ENCODE data around the gene ZFR2.
"Not testable (repeated sequence)": the region's sequence is repeated elsewhere in the genome, so short reads cannot be mapped to it uniquely, and the experiment has no call there.

Gene ZFR2

DNA sequence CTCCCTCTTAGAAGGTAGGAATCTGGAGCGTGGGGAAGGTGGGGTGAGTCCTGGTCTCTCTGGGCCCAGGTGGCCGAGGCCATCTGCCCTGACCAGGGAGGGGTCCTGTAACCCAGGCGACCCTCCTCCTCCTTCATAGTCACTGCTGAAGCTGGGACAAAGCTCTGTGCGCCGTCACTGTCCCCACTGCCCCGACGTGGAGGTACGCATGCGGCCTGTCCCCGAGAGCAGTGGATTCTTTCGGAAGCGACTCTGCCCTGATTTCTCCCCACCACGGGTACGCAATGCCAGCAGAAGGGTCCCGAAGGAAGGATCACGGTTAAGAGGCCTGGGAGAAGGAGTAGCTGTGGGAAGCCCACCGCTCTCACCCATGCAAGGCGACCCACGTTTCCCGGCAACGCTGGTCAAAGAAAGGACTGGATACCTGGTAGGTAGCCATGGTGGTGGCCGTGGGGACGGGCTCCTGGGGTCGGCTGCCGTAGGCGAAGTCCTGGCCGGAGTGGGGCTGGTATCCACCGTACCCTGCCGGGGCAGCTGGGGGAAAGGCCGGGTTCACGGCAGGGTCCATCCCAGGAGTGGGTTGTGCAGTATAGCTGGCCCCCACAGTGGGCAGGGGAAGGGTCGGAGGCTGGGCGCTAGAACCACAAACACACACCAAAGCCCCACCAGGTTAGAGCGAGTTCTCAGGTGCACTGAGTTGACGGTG, 34.3 kb downstream of the ZFR2 start:
- no peak for DNase-seq

DNA sequence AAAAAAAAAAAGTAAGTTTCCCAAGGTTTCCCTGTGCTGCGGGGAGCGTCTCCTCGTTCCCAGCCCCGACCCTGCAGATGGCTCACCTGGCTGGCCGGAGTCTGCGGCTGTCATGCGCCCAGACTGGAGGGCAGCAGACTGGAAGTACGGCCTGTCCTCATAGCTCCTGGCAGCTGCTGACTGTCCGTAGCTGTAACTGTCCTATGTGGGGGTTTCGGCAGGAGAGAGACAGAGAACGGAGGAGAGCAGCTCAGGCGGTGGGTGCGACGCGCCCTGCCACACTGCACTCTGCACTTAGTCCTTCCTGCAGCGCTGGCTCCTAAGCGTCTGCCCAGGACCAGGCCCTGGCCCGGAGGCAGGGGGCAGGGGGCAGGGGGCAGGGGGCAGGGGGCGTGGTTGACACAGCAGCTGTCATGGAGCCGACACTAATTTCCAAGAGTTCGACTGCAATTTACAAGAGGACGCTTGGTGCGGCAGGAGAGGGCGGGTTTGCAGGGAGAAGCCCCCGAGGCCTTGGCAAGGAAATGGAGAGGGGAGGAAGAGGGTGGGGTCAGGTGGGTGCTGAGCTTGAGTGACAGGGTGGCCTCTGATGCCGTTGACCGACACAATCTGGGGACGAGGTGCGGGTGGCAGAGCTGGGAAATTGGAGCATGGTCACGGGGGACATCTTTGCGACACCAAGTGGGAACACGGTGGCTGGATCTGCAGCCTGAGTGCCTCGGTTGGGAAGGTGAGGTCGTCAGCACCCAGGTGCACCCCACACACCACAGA, 35.1 kb downstream of the ZFR2 start:
- no peak for DNase-seq

GRCh38 chr19:3832001-3832400, 36.8 kb downstream of the ZFR2 start:
- no peak for DNase-seq

DNA sequence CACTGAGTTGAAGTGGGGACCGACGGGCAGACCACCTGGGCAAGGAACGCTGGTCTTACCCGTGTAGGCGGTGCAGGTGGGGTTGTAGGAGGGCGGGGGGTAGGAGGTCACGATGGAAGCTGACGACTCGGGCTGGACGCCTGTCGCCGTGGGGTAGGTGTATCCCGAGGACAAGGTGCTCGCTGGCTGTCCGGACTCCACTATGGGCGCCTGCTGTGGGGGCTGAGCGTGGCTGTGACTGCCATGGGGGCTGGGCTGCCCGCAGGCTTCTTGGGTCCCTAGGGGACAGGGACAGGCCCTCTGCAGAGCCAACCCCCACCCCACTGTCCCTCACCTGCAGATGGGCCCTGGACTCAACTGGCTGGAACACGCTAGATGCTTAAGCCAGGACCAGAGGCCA, 37.2 kb downstream of the ZFR2 start:
- DNase-seq: no peak

DNA sequence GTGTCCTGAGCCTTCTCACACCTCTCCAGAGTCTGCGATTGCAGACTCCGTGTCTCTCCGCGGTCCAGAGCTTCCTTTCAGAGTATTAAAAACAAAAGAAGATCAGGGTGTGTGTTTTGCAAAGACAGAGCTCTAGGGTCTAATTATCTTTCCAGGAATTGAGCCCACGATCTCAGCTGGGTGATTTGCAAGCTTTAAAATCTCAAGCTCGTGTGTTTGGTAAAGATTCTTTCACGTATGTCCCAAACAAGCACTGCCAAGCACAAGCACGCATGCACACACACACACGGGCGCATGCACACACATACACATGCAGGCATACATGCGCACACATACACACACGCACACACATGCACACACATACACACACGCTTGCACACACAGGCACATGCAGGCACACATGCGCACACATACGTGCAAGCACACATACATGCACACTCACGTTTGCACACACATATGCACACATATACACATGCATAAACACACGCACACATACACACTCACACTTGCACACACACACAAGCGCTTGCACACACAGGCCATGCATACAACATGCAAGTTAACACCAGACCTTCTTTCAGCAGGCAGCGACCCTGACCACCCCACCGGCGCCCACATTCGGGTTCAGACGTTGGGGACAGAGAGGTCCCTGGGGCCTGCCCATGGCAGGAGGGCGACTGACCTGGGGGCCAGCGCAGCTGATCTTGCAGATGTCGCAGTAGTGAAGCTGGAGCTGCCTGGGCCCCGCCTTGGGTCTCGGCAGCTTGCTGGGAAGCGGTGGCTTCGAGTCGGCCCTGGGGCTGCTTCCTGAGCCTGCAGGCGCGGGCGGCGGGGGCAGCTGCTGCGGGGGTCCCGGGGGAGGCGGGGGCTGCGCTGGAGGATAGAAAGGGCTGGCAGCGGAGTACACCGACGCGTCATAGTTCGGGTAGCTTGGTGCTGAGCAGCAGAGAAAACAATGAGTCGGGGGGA, 37.9 kb downstream of the ZFR2 start:
- no peak for DNase-seq

GRCh38 chr19:3827306-3827705, 41.5 kb downstream of the ZFR2 start:
- DNase-seq: no peak

GRCh38 chr19:3826163-3826562, 42.7 kb downstream of the ZFR2 start:
- DNase-seq: no peak

DNA sequence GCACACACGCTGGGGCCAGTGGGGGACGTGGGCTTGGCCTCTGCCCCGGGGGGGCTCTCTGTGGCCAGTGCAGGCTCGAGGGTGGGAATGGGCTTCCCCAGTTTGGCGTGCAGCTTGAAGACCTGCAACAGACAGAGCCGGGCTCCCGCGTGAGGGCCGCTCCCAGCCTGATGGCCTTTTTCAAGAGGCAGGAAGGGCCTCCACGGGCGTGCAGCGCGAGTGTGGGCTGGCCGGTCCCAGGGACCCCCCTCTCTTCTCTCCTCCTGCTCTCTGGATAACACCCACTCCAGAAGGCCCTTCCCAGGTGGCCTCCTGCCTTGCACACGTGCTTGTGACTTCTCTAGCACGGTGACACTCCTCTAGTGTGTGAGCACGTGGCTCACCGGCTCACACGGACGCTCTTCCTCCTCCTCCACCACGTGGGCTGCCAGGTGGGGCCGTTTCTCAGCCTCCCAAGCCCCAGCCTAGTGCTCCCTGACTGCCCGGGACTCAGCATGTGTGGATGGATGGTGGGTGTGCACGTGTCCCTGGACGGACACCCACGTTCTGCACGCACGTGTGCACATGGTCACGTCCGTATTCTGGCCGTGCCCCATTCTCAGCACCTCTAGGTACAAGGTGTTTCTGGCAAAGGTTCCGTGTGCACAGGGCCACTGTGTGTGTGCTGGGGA, 43.4 kb downstream of the ZFR2 start:
- DNase-seq: no peak

- DNase-seq: no peak
Measured at GRCh38 chr19:3823350-3823713, 45.5 kb downstream of the ZFR2 start.

DNA sequence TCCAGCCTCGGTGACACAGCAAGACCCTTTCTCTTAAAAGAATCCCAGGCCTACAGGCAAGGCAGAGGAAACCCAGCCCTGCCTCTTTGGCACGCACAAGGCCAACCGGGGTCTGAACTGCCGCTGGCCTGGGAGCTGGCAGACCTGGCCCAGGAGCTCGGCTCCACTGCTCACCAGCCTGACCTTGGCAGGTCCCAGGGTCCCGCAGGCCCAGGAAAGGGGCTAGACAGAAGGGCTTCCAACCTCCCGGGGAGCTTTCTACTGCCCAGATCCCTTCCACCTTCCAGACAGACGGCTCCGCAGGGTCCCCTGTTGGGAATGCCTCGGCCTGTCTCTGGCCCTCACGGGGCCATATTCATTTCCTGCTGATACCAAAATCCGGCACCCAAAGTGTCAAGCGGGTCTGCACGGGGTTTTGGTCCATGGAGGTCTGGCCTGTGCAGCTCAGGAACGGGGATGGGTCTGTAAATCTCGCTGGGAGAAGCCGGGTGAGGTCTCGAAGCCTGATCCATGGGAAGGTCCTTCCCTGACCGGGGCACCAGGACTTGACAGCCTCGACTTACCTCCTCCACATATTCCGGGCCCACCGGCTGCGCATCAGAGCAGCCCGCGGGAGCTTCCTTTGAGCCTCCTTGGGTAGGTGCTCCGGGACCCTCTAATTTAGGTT, 46.0 kb downstream of the ZFR2 start:
- no peak for DNase-seq

GRCh38 chr19:3821857-3822364, 46.9 kb downstream of the ZFR2 start:
- no peak for DNase-seq

DNA sequence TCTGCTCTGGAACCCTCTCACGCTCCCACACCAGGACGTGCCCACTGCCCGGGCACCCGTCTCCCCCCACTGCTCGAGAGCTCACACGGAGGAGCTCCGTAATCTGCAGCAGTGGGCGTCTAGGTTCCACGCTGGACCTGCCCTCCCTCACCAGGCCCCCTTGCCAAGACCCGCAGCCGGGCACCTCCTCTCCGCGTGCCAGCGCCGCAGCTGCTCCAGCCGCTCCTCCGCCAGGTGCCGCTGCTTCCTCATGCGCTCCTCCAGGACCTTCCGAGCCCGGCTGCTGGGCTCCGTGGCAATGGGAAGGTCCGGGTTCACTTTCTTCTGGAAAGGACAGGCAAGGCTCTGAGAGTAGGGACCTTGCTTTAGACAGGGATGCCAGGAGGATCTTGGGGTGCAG, 47.7 kb downstream of the ZFR2 start:
- DNase-seq: no peak

DNA sequence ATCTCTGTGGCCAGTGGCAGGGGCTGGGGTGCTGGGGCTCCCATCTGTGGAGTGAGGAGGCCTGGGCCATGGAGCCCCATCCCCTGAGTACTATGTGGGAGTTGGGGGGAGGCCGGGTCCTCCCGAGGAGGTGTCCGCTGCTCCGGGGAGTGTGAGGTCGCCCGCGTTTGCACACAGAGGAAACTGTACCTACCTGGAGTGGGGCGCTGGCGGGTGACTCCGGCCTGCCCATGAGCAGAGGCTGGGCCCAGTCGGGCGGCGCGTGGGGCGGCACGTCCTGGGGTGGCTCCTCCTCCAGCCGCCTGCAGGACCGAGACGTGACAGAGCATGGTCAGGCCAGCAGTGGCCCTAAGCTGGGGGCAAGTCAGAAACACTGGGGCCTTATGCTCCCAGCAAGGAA, 48.8 kb downstream of the ZFR2 start:
- DNase-seq: no peak

DNA sequence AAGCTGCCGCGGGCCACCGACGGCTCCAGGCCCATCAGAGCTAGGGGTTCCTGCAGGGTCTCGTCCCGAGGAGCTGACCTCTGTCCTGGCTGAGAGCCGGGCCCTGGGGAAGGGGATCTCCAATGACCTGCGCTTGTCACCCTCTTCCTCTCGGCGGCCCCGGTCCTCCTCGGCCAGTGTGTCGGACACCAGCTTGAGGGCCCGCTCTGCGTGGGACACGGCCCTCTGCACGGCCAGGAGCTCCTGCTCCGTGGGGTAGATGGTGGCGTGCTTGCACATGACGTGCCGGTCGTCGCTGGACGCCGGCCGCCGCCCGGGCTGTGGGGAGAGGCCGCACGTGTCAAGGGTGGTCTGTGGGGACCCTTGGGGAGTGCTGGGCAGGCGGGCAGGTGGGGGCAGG, 49.9 kb downstream of the ZFR2 start:
- DNase-seq: no peak

DNA sequence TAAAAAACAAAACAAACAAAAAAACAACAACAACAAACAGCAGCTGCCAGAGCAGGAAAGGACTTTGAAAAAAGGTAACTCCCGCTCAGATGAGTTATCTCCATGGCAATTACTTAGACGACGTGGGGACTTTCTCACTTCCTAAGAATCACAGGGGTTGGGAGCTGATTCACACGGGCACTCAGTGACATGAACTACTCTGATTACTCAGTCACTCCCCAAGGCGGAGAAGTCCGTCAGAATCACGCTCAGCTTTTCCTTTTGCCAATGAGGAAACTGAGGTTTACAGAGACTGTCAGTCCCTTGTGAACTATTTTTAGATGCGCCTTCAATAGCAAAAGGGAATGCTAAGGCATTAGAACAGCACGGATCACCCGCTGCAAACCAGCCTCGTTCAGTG, 50.4 kb downstream of the ZFR2 start:
- no peak for DNase-seq

DNA sequence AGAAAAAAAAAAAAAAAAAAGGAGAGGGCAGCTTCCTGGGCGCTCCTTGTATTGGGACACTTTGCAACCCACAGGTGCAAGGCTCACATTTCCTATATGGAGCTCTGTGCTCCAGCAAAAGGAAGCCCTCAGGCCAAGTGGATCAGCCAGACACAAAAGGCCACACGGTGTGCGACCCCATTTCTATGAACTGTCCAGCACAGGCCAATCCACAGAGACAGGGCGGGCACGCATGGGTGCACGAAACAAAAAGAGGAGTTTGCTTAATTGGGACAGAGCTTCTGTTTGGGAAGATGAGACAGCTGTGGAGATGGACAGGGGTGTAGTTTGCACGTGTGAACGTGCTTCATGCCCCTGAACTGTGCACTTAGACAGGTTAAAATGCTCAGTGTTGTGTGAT, 51.1 kb downstream of the ZFR2 start:
- no peak for DNase-seq

- DNase-seq: no peak
Measured at GRCh38 chr19:3816566-3817218, 52.1 kb downstream of the ZFR2 start.

DNA sequence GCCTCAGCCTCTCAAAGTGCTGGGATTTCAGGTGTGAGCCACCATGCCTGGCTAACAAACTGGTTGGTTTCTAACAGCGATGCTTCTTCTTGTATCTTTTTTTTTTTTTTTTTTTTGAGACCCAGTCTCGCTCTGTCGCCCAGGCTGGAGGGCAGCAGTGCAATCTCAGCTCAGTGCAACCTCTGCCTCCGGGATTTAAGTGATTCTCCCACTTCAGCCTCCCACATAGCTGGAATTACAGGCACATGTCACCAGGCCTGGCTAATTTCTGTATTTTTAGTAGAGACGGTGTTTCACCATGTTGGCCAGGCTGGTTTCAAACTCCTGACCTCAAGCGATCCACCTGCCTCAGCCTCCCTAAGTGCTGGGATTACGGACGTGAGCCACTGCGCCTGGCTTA, 52.7 kb downstream of the ZFR2 start:
- DNase-seq: not testable (repeated sequence)

DNA sequence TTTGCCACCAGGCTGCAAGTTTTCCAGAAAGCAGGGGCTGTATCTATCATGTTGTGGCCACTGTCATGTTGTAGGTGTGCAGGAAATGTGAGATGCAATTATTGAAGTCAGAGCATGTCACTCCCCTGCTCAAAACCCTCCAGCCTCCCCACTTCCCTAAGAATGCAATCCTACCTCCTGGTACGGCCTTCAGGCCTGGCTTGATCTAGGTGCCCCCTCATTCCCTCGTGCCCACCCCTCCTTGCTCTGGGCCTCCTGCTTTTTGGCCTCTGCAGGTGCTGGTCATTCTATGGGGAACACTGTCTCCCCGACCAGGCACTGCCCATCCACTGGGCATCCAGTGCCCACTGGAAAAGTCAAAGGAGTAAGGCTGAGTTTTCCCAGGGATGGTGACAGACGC, 54.2 kb downstream of the ZFR2 start:
- no peak for DNase-seq

- DNase-seq: no peak
Measured at GRCh38 chr19:3813473-3814392, 55.1 kb downstream of the ZFR2 start.
